ENCODE measurements around the gene PDHA1.

- TF ChIP-seq EZH2 (IDR thresholded peaks at IDR 0.05) (no peak), FOXP2 (optimal IDR thresholded peaks at IDR 0.05; ENCODE audit: control extremely low read depth, extremely low read length, insufficient read depth) (no peak)
These were observed 45.6 kb downstream of the PDHA1 start for GRCh38 chrX:19389227-19389845.
